Neural cell (in vitro differentiated cells): ENCODE data around the gene ITPKB. TPM values are rescaled to one million over a fixed set of nuclear protein-coding genes. Genes with fewer than 3 reads are reported as not detected.

Experiments
- H2AFZ ChIP-seq: fragments of 200-600, 300-800 bp; sonication (generic), shearing (Covaris generic); 2 replicates; pipeline ENCODE4 v1.6.0; 2014; ENCODE audit warnings: low read depth, mild to moderate bottlenecking, antibody characterized with exemption, low read length, moderate library complexity
- H3F3A ChIP-seq: fragments of 200-600 bp; shearing (Covaris generic); 2 replicates; pipeline ENCODE4 v1.6.1; 2016; ENCODE audit warnings: mild to moderate bottlenecking, moderate library complexity, mixed read lengths, antibody characterized with exemption, low read length; ENCODE audit not compliant: insufficient read depth, poor library complexity, severe bottlenecking
- H3K27ac ChIP-seq: fragments of 200-600, 300-800 bp; sonication (generic), shearing (Covaris generic); 2 replicates; pipeline ENCODE4 v1.5.1; 2014; ENCODE audit warnings: mild to moderate bottlenecking, low read length, moderate library complexity
- H3K27me3 ChIP-seq: fragments of 300-800, 200-600 bp; sonication (generic), shearing (Covaris generic); 2 replicates; pipeline ENCODE4 v1.6.0; 2014; ENCODE audit warnings: mild to moderate bottlenecking, low read depth, low read length, moderate library complexity; ENCODE audit not compliant: insufficient read depth
- H3K36me3 ChIP-seq: fragments of 300-800, 200-600 bp; sonication (generic), shearing (Covaris generic); 2 replicates; pipeline ENCODE4 v1.5.1; 2014; ENCODE audit warnings: mild to moderate bottlenecking, antibody characterized with exemption, low read length, moderate library complexity; ENCODE audit not compliant: insufficient read depth
- H3K4me2 ChIP-seq: fragments of 300-800, 200-600 bp; sonication (generic), shearing (Covaris generic); 2 replicates; pipeline ENCODE4 v1.6.0; 2014; ENCODE audit warnings: mild to moderate bottlenecking, low read length
- H3K4me3 ChIP-seq: fragments of 300-800, 200-600 bp; sonication (generic), shearing (Covaris generic); 2 replicates; pipeline ENCODE4 v1.5.1; 2014; ENCODE audit warnings: mild to moderate bottlenecking, low read length, moderate library complexity
- H3K79me2 ChIP-seq: fragments of 200-600 bp; shearing (Covaris generic); replicated peaks from 2 replicates; pipeline ENCODE4 v1.6.0; 2014; ENCODE audit warnings: mild to moderate bottlenecking, low read length, moderate library complexity; ENCODE audit not compliant: insufficient read depth
- H3K9ac ChIP-seq: fragments of 300-800, 200-600 bp; sonication (generic), shearing (Covaris generic); 2 replicates; pipeline ENCODE4 v1.6.1; 2016; ENCODE audit warnings: mild to moderate bottlenecking, low read length, mixed read lengths
- H3K9me2 ChIP-seq: fragments of 200-600 bp; shearing (Covaris generic); 2 replicates; pipeline ENCODE4 v1.6.1; 2016; ENCODE audit warnings: mild to moderate bottlenecking, low read length, mixed read lengths; ENCODE audit not compliant: insufficient read depth
- H3K9me3 ChIP-seq: fragments of 200-600, 300-800 bp; sonication (generic), shearing (Covaris generic); 2 replicates; pipeline ENCODE4 v1.6.1; 2016; ENCODE audit warnings: mild to moderate bottlenecking, mixed run types, low read length, moderate library complexity, mixed read lengths
- H4K20me1 ChIP-seq: fragments of 200-600 bp; shearing (Covaris generic); 2 replicates; pipeline ENCODE4 v1.6.1; 2016; ENCODE audit warnings: mild to moderate bottlenecking, mixed run types; ENCODE audit not compliant: insufficient read depth
- EP300 ChIP-seq: fragments of 450-650 bp; conservative IDR thresholded peaks from 2 replicates; pipeline ENCODE4 v1.6.1; 2014; ENCODE audit warnings: antibody characterized with exemption, mild to moderate bottlenecking, moderate library complexity; ENCODE audit not compliant: poor library complexity, severe bottlenecking
- EZH2 ChIP-seq: fragments of 200-600, 300-800 bp; shearing (Covaris generic), sonication (generic); IDR thresholded peaks from 2 replicates; pipeline ENCODE4 v1.6.1; 2014; ENCODE audit warnings: antibody characterized with exemption, low read length, borderline replicate concordance, mild to moderate bottlenecking; ENCODE audit not compliant: insufficient read depth, poor library complexity, severe bottlenecking
- MXI1 ChIP-seq: fragments of 450-650 bp; conservative IDR thresholded peaks from 2 replicates; pipeline ENCODE4 v1.6.1; 2014; ENCODE audit warnings: antibody characterized with exemption, mild to moderate bottlenecking; ENCODE audit not compliant: poor library complexity, severe bottlenecking
- POLR2AphosphoS5 ChIP-seq: IDR thresholded peaks from 2 replicates; pipeline ENCODE4 v1.6.1; 2012
- RAD21 ChIP-seq: fragments of 450-650 bp; conservative IDR thresholded peaks from 2 replicates; pipeline ENCODE4 v1.6.1; 2014; ENCODE audit warnings: antibody characterized with exemption, mild to moderate bottlenecking, moderate library complexity
- SMC3 ChIP-seq: fragments of 450-650 bp; conservative IDR thresholded peaks from 2 replicates; pipeline ENCODE4 v1.6.1; 2014; ENCODE audit warnings: antibody characterized with exemption, mild to moderate bottlenecking, moderate library complexity; ENCODE audit not compliant: poor library complexity
- TAF1 ChIP-seq: IDR thresholded peaks from 2 replicates; pipeline ENCODE4 v1.6.1; 2012; ENCODE audit warnings: low read depth
- polyA plus RNA-seq: library from polyadenylated mRNA; depleted of rRNA; stranded (reverse); fragments of >200 nt; gene quantifications from 2 replicates; pipeline ENCODE4 v1.2.3, GENCODE V29; 2014
- TF ChIP-seq, protein P1 (sequence below): IDR thresholded peaks from 2 replicates; pipeline ENCODE4 v1.6.1; 2012; ENCODE audit warnings: borderline replicate concordance
- TF ChIP-seq, protein P2 (sequence below): fragments of 450-650 bp; IDR thresholded peaks from 2 replicates; pipeline ENCODE4 v1.5.1; 2014; ENCODE audit warnings: antibody characterized with exemption, mild to moderate bottlenecking, moderate library complexity; ENCODE audit not compliant: poor library complexity, severe bottlenecking

Gene ITPKB
- polyA plus RNA-seq, 1 donor from 2014 or later: 0.19 TPM

DNA sequence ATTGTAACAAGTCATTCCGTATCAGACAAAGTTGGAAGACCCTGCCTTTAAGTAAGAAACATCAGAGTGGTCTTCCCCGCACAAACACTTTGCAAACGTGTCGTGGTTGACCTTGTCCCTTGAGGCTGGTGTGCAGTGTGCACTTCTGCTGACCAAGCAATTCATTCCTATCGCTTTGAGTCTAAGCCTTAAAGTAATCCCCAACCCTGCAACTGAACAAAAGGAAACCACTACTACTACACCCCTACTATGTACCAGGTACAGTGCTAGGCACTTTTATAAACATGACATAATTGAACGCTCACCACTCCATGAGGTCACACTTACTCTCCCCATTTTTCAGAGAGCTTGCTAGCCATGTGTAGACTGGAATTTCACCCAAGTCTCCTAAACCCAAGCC lies 10.6 kb downstream of the ITPKB start:
- no peak overlapping the region for H3K4me3 ChIP-seq
- H3K27me3 ChIP-seq: no peaks in the 10 kb centered on the region
- H3F3A ChIP-seq: no peaks in the 10 kb centered on the region
- no peaks in the 10 kb centered on the region for H4K20me1 ChIP-seq
- no peaks in the 10 kb centered on the region for H3K79me2 ChIP-seq
- H3K9me2 ChIP-seq: no peaks in the 10 kb centered on the region
- no peaks in the 10 kb centered on the region for H3K36me3 ChIP-seq
- no peak overlapping the region for H3K4me2 ChIP-seq
- H2AFZ ChIP-seq: no peak overlapping the region
- no peak overlapping the region for H3K9ac ChIP-seq
- no peak overlapping the region for H3K27ac ChIP-seq
- TF ChIP-seq, protein P1, sequence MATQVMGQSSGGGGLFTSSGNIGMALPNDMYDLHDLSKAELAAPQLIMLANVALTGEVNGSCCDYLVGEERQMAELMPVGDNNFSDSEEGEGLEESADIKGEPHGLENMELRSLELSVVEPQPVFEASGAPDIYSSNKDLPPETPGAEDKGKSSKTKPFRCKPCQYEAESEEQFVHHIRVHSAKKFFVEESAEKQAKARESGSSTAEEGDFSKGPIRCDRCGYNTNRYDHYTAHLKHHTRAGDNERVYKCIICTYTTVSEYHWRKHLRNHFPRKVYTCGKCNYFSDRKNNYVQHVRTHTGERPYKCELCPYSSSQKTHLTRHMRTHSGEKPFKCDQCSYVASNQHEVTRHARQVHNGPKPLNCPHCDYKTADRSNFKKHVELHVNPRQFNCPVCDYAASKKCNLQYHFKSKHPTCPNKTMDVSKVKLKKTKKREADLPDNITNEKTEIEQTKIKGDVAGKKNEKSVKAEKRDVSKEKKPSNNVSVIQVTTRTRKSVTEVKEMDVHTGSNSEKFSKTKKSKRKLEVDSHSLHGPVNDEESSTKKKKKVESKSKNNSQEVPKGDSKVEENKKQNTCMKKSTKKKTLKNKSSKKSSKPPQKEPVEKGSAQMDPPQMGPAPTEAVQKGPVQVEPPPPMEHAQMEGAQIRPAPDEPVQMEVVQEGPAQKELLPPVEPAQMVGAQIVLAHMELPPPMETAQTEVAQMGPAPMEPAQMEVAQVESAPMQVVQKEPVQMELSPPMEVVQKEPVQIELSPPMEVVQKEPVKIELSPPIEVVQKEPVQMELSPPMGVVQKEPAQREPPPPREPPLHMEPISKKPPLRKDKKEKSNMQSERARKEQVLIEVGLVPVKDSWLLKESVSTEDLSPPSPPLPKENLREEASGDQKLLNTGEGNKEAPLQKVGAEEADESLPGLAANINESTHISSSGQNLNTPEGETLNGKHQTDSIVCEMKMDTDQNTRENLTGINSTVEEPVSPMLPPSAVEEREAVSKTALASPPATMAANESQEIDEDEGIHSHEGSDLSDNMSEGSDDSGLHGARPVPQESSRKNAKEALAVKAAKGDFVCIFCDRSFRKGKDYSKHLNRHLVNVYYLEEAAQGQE: no peak
- TF ChIP-seq POLR2AphosphoS5 (no peak), EZH2 (no peak), EP300 (no peak), TAF1 (no peak), MXI1 (no peak), SMC3 (no peak), RAD21 (no peak)
- TF ChIP-seq, protein P2, sequence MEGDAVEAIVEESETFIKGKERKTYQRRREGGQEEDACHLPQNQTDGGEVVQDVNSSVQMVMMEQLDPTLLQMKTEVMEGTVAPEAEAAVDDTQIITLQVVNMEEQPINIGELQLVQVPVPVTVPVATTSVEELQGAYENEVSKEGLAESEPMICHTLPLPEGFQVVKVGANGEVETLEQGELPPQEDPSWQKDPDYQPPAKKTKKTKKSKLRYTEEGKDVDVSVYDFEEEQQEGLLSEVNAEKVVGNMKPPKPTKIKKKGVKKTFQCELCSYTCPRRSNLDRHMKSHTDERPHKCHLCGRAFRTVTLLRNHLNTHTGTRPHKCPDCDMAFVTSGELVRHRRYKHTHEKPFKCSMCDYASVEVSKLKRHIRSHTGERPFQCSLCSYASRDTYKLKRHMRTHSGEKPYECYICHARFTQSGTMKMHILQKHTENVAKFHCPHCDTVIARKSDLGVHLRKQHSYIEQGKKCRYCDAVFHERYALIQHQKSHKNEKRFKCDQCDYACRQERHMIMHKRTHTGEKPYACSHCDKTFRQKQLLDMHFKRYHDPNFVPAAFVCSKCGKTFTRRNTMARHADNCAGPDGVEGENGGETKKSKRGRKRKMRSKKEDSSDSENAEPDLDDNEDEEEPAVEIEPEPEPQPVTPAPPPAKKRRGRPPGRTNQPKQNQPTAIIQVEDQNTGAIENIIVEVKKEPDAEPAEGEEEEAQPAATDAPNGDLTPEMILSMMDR: no peak
- H3K9me3 ChIP-seq: no peaks in the 10 kb centered on the region

DNA sequence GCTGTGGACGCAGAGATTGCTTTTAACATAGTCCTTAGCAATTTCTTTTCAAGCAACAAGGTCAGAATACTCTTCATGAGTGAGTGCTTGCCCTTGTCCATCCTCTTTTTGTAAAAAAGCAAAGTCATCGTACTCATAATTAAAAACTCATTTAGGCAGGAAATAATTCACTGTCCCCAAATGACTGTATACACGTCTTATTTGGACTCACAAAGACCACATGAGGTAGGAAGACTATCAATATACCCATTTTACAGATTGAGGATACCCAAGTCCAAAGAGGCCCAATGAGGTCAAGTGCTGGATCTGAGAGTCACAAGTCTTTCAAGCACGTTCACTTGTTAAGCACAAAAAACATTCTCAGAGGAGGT lies 13.2 kb downstream of the ITPKB start:
- Histone ChIP-seq H3K79me2 (no peaks in the 10 kb centered on the region), H3K4me2 (no peak overlapping the region), H3K9me3 (no peaks in the 10 kb centered on the region), H3K9ac (no peak overlapping the region), H3K27me3 (no peaks in the 10 kb centered on the region), H3K36me3 (no peaks in the 10 kb centered on the region), H4K20me1 (no peaks in the 10 kb centered on the region), H3K27ac (no peak overlapping the region), H3K9me2 (no peaks in the 10 kb centered on the region), H2AFZ (no peak overlapping the region), H3K4me3 (no peak overlapping the region), H3F3A (no peaks in the 10 kb centered on the region)
- no peak for TF ChIP-seq EP300
- no peak for TF ChIP-seq TAF1
- TF ChIP-seq, protein P1: no peak
- no peak for TF ChIP-seq EZH2
- no peak for TF ChIP-seq MXI1
- no peak for TF ChIP-seq SMC3
- no peak for TF ChIP-seq RAD21
- TF ChIP-seq, protein P2: no peak
- TF ChIP-seq POLR2AphosphoS5: no peak
